ENCODE results near the gene COA1. TPM values are rescaled to one million over a fixed set of nuclear protein-coding genes. Genes with fewer than 3 reads are reported as not detected.

The COA1 gene
- total and polyA plus RNA-seq, 9 of the 15 experiments (the other 6 are each of a cell fraction or from before 2014, with no cell fraction given) = 98.9 to 463 (median 181) TPM

DNA sequence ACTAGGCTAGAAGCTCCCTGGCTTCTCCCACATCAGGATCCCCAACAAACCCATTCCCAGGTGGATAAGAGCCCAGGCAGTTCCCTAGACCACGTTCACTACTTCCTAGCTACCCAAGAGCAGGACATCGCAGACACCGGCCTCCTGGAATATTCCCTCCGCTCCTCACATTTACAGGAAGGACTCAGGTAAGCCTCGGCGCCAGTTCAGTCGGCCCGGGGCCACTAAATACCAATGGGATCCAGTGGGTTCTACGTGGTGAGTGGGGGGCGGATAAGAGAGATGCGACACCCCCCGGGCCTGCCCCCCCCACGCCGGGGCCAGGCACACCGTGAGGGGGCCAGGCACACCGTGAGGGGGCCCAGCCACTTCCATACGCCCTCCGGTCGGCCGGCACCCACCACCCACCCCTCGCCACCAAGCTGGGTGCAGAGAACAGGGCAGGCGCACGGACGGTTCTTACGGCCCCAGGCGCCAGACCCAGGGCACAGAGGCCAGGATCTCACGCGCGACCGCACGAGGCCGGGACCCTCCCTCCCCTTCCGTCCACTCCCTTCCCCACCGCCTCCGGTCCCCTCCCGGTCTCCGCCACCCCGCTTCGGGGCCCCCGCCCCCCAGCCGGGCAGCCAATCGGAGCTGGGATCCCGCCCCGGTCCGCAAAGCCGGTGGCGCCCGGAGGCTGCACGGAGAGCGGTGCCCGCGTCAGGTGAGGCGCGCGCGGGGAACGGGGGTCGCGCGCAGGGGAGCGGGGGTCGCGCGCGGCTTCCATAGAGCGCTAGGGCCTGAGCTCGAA lies 28.9 kb upstream of the COA1 start, which contains the start of gene BLVRA (continued):
- TF ChIP-seq, protein P1, sequence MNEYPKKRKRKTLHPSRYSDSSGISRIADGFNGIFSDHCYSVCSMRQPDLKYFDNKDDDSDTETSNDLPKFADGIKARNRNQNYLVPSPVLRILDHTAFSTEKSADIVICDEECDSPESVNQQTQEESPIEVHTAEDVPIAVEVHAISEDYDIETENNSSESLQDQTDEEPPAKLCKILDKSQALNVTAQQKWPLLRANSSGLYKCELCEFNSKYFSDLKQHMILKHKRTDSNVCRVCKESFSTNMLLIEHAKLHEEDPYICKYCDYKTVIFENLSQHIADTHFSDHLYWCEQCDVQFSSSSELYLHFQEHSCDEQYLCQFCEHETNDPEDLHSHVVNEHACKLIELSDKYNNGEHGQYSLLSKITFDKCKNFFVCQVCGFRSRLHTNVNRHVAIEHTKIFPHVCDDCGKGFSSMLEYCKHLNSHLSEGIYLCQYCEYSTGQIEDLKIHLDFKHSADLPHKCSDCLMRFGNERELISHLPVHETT (CRISPR knock-in tag; conservative IDR thresholded peaks at IDR 0.05 in 1 of 2, IDR thresholded peaks at IDR 0.05 in 1 of 2) = peak in 1 of 2 experiments; percentile 95; a peak in 2 of 4 replicates
- TF ChIP-seq, protein P2, sequence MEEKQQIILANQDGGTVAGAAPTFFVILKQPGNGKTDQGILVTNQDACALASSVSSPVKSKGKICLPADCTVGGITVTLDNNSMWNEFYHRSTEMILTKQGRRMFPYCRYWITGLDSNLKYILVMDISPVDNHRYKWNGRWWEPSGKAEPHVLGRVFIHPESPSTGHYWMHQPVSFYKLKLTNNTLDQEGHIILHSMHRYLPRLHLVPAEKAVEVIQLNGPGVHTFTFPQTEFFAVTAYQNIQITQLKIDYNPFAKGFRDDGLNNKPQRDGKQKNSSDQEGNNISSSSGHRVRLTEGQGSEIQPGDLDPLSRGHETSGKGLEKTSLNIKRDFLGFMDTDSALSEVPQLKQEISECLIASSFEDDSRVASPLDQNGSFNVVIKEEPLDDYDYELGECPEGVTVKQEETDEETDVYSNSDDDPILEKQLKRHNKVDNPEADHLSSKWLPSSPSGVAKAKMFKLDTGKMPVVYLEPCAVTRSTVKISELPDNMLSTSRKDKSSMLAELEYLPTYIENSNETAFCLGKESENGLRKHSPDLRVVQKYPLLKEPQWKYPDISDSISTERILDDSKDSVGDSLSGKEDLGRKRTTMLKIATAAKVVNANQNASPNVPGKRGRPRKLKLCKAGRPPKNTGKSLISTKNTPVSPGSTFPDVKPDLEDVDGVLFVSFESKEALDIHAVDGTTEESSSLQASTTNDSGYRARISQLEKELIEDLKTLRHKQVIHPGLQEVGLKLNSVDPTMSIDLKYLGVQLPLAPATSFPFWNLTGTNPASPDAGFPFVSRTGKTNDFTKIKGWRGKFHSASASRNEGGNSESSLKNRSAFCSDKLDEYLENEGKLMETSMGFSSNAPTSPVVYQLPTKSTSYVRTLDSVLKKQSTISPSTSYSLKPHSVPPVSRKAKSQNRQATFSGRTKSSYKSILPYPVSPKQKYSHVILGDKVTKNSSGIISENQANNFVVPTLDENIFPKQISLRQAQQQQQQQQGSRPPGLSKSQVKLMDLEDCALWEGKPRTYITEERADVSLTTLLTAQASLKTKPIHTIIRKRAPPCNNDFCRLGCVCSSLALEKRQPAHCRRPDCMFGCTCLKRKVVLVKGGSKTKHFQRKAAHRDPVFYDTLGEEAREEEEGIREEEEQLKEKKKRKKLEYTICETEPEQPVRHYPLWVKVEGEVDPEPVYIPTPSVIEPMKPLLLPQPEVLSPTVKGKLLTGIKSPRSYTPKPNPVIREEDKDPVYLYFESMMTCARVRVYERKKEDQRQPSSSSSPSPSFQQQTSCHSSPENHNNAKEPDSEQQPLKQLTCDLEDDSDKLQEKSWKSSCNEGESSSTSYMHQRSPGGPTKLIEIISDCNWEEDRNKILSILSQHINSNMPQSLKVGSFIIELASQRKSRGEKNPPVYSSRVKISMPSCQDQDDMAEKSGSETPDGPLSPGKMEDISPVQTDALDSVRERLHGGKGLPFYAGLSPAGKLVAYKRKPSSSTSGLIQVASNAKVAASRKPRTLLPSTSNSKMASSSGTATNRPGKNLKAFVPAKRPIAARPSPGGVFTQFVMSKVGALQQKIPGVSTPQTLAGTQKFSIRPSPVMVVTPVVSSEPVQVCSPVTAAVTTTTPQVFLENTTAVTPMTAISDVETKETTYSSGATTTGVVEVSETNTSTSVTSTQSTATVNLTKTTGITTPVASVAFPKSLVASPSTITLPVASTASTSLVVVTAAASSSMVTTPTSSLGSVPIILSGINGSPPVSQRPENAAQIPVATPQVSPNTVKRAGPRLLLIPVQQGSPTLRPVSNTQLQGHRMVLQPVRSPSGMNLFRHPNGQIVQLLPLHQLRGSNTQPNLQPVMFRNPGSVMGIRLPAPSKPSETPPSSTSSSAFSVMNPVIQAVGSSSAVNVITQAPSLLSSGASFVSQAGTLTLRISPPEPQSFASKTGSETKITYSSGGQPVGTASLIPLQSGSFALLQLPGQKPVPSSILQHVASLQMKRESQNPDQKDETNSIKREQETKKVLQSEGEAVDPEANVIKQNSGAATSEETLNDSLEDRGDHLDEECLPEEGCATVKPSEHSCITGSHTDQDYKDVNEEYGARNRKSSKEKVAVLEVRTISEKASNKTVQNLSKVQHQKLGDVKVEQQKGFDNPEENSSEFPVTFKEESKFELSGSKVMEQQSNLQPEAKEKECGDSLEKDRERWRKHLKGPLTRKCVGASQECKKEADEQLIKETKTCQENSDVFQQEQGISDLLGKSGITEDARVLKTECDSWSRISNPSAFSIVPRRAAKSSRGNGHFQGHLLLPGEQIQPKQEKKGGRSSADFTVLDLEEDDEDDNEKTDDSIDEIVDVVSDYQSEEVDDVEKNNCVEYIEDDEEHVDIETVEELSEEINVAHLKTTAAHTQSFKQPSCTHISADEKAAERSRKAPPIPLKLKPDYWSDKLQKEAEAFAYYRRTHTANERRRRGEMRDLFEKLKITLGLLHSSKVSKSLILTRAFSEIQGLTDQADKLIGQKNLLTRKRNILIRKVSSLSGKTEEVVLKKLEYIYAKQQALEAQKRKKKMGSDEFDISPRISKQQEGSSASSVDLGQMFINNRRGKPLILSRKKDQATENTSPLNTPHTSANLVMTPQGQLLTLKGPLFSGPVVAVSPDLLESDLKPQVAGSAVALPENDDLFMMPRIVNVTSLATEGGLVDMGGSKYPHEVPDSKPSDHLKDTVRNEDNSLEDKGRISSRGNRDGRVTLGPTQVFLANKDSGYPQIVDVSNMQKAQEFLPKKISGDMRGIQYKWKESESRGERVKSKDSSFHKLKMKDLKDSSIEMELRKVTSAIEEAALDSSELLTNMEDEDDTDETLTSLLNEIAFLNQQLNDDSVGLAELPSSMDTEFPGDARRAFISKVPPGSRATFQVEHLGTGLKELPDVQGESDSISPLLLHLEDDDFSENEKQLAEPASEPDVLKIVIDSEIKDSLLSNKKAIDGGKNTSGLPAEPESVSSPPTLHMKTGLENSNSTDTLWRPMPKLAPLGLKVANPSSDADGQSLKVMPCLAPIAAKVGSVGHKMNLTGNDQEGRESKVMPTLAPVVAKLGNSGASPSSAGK (IDR thresholded peaks at IDR 0.05) = peak; percentile 48; the same call in 1 of the 2 replicates
- TF ChIP-seq CREM (IDR thresholded peaks at IDR 0.05; ENCODE audit: low read depth) (peak; percentile 12; the same call in 1 of the 2 replicates), CCAR2 (IDR thresholded peaks at IDR 0.05; ENCODE audit: low read depth, low read length) (no peak), GABPA (tag; conservative IDR thresholded peaks at IDR 0.05; ENCODE audit: low read depth) (peak; percentile 52), EGR1 (conservative IDR thresholded peaks at IDR 0.05) (peak; percentile 16; the same call in 1 of the 2 replicates), MTA3 (IDR thresholded peaks at IDR 0.05; ENCODE audit: borderline replicate concordance) (0 out of 2 replicates have a peak, but pooled peaks have one; percentile 41)
- TF ChIP-seq, protein P3, sequence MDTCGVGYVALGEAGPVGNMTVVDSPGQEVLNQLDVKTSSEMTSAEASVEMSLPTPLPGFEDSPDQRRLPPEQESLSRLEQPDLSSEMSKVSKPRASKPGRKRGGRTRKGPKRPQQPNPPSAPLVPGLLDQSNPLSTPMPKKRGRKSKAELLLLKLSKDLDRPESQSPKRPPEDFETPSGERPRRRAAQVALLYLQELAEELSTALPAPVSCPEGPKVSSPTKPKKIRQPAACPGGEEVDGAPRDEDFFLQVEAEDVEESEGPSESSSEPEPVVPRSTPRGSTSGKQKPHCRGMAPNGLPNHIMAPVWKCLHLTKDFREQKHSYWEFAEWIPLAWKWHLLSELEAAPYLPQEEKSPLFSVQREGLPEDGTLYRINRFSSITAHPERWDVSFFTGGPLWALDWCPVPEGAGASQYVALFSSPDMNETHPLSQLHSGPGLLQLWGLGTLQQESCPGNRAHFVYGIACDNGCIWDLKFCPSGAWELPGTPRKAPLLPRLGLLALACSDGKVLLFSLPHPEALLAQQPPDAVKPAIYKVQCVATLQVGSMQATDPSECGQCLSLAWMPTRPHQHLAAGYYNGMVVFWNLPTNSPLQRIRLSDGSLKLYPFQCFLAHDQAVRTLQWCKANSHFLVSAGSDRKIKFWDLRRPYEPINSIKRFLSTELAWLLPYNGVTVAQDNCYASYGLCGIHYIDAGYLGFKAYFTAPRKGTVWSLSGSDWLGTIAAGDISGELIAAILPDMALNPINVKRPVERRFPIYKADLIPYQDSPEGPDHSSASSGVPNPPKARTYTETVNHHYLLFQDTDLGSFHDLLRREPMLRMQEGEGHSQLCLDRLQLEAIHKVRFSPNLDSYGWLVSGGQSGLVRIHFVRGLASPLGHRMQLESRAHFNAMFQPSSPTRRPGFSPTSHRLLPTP (IDR thresholded peaks at IDR 0.05; ENCODE audit: borderline replicate concordance, extremely low read depth, insufficient read length) = no peak
